Suppressor macrophage (primary cell): ENCODE data around the gene HRH2.
A peak's percentile ranks its signal among the peaks of the same experiment; 100 is the strongest.
"Not testable (repeated sequence)": the region's sequence is repeated elsewhere in the genome, so short reads cannot be mapped to it uniquely, and the experiment has no call there.

Source experiments
- DNase-seq, 4 experiments: peaks; one replicate each; pipeline ENCODE4 v3.0.0-alpha.2; 2020 to 2022

Gene HRH2

DNA sequence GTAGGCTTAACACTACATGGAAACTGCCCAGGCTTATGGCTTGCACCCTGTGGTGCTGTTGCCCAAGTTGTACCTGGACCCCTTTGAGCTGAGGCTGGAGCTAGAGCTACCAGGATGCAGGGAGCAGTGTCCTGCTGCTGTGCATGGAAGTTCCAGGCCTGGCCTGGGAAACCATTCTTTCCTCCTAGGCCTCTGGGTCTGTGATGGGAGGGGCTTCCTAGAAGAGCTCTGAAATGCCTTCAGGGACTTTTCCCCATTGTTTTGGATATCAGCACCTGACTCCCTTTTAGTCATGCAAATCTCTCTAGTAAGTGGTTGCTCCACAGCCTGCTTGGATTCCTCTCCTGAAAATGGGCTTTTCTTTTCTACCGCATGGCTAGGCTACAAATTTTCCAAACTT, 7.9 kb upstream of the HRH2 start:
- no peak for DNase-seq

DNA sequence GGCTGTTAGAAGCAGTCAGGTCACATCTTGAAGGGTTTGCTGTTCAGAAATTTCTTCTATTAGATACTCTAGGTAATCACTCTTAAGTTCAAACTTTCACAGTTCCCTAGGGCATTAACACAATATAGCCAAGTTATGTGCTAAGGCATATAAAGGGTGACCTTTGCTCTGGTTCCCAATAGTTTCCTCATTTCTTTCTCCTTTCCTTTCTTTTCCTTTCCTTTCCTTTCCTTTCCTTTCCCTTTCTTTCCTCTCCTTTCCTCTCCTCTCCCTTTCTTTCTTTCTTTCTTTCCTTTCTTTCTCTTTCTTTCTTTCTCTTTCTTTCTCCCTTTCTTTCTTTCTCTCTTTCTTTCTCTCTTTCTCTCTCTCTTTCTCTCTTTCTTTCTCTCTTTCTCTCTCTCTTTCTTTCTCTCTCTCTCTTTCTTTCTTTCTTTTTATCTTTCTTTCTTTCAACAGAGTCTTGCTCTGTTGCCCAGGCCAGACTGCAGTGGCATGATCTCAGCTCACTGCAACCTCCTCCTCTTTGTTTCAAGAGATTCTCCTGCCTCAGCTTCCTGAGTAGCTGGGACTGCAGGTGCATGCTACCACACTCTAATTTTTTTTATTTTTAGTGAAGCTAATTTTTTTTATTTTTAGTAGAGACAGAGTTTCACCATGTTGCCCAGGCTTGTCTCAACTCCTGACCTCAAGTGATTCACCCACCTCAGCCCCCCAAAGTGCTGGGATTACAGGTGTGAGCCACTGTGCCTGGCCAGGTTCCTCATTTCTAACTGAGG, 7.3 kb upstream of the HRH2 start:
- DNase-seq = not testable (repeated sequence)

DNA sequence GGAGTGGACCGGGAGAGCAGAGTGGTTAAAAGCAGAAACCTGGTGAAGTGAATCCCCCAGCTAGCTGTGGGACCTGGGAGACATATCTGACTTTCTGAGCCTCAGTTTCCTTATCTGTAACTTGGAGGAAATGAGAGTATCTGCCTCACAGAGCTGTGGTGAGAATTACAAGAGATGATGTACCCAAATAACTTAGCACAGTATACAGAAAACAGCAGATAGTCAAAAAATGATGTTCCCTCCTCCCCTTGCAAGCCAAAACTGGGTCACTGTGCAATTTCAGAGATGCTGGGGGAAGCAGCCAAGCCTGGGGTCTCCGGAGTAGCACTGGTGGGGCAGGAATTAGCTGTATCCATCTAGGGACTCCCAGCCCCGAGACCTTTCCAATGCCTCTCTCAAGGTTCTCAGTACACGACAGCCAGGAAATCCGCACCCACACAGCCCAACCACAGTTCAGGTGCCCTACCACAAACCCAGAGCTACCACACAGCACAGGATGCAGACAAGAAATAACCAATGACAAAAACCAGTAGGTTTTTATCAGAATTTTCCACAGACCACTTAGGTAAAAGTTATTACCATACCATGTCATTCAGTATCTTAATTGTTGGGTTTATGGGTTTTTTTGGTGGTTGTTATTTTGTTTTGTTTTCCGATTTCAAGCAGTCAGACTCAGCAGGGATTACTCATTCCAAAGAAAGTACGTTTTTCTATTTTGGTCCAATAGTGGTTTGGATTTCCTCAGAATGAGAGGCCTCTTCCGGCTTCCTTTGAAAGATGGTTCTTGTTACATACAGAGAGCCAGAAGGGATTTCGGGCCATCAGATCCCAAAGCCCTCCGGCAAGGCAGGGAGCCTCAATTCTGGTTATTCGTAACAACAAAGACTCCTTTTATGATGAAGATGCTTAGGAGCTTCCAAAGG, 4.9 kb upstream of the HRH2 start:
- peak; percentile 28 to 66 (median 48) for DNase-seq

DNA sequence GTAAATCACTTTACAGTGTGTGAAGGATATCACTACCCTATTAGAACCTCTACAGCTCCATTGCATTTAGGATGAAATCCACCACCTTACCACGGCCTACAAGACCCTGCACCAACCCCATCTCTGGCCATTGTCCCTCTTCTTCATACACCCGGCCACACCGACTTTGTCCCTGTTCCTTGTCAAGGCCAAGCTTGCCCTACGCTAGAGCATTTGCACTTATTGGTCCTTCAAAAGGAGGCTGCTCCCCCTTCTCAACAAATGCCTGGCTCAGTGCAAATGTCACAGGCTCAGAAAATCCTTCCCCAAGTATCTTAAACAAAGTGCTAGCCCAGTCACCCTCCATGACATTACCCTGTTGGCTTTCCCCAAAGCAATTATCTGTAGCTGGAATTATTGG, 4.1 kb upstream of the HRH2 start:
- DNase-seq = no peak

DNA sequence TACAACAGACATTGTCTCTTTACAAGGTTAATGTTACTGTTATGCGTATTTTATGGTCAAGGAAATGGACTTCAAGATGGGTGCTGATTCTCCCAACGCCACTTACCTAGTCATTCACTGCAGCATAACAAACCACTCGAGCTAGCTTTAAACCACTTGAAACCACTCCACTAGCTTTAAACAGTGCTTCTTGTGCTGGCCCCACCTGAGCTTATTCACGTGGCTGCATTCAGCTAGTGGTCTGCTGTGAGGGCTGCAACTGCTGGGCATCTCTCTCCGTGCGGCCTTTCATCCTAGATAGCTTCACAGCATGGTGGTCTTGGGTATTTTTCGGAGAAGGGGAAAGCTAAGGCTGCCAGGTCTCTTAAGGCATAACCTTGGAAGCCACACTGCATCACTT, 3.5 kb upstream of the HRH2 start:
- DNase-seq = no peak

DNA sequence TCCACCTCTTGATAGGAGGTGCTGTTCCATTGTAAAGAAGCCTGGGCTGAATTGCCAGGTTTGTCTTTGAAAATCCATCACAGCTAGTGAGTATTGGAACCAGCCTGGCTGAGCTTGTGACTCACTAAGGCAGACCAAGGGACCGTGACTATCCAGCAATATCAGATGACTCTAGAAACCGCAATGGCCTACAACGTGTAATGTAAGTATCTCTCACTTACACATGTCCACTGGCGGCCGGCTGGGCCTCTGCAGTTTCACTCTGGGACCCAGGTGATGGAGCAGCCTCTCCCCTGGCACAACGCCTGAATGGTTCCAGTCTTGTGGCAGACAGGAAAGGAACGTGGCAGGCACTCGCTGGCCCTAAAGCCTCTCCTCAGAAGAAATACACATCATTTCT, 3.1 kb upstream of the HRH2 start:
- DNase-seq = peak in 2 of 4 experiments; percentile 45

DNA sequence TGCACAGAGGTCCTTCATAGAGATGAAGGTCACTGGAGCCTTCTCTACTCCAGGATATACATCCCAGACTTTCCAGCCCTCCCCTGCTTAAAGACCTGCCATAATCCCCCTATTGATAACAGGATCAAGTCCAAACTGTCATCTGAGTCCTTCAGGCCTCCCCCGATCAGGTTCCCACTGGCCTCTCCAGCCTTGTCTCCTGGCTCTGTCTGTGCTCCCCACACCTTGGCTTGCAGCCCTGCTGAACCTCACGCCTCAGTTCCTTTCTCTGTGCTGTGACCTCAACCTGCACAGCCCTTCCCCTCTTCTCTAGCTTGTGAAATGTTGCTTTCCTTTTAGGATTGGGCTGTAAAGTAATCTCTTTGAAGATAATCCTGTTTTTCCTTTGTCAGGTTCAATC, 2.5 kb upstream of the HRH2 start:
- no peak for DNase-seq

DNA sequence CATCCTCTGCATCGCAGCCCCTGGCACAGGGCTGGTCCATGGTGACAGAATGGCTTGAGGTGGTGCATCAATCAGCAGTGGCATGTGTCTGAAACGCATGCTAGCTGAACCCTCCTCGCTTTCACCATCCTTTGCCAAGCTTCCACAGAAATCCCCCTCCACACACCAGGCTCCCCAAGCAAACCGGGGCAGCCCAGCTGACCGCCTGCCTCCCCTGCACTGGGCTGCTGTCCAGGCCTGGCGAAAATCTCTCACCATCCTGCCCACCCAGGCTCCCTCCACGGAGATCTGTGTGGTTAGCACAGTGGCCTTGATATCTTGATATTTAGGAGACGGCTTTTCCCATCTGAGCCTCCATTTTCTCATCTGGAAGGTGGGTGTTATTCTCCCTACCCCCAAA, 905 bp upstream of the HRH2 start:
- DNase-seq = no peak

DNA sequence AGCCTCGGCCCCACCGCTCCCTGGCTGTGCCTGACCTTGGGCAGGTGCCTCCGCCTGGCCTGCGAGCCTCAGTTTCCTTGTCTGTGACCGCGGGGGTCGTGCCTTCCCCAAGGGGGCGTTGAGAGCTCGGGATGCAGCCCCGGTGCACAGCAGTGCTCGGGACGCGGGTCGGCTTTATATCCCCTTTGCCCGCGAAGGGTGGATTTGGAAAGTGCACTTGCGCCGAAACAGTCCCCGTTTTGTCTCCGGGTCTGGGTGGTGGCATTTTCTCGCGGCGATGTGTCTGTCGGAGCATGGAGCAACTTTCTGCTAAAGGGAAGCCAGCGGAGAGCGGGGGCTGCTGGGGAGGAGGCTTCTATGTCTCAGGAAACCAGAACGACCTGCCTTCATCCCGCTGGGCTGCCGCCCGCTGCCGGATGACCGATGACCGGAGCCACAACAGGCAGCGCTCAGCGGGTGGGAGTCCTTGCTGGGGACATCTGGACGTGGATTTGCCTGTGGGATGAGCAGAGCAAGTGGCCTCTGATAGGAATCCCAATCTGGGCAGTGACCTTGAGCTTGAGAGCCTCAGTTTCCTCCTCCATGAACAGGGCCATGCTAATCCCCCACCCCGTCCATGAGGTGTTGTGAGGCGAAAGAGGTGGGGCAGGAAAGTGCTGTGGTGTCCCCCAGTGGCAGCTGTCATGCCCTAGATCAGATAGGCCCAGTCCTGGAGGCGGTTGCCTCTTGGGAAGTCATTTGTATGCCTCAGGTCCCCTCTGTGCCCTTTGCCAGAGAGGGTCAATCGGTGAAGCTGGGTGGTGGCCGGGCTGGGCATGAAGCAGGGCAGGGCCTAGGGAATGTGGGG, 651 bp downstream of the HRH2 start:
- peak; percentile 58 to 86 (median 77) for DNase-seq

DNA sequence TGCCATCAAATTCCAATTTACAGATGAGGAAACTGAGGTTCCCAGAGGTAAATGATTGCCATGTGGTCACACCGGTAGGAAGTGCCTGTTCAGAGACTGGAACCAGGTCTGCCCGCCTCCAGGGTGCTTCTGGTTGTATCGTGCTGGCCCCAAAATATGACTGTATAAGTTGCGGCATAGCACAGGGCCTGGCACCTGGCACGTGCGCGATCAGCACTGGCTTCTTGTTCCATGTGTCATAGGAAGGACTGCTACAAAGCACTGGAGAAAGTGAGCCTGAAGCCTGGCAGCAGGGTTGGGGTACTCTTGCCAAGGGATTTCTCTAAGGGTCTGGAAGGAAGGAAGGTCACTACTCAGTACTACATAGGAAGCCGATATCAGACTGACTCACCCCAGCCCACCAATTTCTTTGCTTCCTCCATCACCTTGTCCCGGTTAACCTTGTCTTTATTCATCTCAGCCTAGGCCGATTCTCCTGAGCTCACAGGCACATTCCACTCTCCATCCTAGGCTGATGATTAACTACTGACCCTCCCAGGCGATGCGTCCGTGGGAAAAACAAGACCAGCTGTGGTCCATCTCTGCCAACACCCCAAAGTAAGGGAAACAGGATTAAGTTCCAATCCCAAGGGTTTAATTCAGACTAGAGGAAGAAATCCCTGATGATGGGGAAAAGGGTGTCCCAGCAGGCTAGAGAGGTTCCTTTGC, 1.8 kb downstream of the HRH2 start:
- DNase-seq = no peak

DNA sequence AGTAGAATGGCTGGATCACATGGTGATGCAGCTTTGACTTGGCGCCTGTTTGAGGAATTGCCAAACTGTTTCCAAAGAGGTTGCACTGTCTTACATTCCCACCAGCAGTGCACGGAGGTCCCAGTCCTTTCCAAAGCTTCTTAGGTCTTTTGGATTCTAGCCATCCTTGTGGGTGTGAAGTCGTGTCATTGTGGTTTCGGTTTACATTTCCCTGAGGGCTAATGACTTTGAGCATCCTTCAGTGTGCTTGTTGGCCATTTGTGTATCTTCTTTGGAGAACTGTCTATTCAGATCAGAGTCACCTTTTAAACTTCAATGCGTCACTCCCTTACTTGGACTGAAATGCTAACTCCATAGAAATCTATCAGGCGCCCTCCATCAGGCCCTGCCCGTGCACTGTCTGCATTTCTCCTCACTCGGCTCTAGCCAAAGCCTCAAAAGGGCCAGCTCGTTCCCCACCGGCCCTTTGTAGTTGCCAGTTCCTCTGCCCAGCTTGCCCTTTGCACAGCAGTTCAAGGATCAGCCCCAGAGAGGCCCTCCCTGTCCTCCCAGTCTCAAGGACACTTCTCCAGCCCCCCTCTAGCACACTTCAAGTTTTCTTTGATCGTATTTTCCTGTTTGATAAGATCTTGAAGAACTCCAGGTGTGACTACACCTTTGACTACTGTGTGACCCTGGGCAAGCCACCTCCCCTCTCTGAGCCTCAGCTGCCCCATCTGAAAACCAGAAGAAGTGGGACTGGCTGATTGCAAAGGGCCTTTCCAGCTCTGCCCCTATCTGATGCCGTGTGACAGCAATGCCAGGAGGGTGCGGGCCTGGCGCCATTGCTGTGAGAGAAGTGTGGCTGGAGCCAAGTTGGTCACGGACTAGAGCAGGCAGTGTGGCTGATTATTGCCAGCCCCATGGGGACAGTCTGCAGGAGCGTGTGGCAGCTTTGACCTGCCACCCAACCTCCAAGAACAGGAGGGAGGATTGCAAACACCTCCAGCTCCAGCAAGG, 5.6 kb downstream of the HRH2 start:
- no peak for DNase-seq

DNA sequence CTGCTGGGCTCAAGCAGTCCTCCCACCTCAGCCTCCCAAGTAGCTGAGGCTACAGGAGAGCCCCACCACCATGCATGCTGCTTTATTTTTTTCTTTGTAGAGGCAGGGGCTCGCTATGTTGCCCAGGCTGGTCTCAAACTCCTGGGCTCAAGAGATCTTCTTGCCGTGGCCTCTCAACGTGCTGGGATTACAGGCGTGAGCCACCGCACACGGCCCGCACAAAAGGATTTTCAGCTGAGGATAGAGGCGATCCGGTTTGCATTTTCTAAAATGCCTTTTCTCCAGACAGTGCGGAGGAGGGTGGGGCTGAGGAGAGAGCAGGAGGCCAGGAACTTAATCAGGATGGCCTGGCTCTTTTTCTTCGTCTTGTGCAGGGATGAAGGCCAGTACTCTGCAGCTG, 6.9 kb downstream of the HRH2 start:
- no peak for DNase-seq

DNA sequence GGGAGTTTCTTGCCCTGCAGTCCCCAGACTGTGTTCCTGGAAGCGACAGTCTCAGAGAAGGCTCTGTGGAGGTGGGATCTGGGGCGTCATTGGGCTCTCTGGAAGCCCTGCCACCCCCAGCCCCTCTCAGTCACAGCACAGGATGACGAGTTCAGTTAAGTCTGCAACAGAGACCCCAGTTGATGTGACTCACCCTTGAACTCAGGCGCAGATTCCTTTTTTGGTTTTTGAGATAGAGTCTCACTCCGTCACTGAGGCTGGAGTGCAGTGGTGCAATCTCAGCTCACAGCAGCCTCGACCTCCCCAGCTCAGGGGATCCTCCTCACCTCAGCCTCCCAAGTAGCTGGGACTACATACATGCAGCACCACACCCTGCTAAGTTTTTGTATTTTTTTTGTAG, 8.3 kb downstream of the HRH2 start:
- no peak for DNase-seq

DNA sequence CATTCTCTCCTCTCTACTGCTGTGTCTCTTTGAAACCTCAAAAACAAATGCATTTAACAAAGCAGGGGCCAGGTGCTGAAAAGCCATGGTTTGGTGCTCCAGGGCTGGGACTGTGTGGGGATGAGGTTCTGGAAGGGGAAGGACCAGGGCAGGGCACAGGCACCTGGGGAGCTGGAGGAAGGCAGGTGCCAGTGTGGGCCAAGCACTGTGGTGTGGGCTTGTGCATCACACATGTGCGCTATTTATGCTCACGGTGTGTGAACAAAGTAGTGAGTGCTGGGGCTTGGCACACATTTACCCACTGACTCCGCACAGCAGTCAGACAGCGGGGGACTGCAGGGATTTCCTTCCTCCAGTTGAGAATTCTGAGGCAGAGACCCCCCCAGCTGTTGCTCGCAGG, 10.1 kb downstream of the HRH2 start:
- DNase-seq = no peak

DNA sequence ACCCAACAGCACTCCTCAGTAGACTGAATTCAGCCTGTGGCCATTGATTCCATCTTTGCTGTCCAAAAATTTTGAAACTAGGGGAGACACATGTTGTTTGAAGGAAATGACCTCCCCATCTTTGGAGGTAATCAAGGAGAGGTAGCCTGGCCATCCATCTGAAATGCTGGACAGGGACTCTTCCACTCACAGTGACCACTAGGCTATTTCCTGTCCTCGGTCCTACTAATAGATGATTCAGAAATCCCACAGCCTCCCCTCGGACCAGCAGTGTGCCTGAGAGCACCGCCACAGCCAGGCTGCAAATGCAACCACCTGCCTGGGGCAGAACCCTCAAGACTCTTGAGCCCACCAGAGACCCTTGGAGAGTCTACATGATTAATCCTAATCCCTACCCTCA, 12.5 kb downstream of the HRH2 start:
- no peak for DNase-seq

DNA sequence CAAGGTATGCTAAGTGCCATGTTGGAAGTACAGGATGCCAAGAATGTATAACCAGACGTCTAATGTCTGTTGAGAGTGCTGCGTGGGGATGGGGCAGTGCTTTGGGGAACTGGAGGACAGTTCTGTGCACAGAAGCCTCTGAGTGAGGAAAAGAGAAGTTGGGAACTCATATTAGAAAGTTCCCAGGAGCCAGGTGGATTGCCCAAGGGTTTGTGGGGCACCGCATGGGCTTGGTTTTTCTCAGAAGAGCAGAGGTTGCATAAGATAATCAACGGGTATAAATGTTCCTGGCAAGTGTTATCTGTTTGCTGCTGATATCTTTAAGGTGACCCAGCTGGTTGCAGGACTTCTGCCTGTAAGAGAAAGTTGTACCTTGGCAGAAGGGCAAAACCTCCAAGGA, 13.1 kb downstream of the HRH2 start:
- peak; percentile 51 to 77 (median 75) for DNase-seq

DNA sequence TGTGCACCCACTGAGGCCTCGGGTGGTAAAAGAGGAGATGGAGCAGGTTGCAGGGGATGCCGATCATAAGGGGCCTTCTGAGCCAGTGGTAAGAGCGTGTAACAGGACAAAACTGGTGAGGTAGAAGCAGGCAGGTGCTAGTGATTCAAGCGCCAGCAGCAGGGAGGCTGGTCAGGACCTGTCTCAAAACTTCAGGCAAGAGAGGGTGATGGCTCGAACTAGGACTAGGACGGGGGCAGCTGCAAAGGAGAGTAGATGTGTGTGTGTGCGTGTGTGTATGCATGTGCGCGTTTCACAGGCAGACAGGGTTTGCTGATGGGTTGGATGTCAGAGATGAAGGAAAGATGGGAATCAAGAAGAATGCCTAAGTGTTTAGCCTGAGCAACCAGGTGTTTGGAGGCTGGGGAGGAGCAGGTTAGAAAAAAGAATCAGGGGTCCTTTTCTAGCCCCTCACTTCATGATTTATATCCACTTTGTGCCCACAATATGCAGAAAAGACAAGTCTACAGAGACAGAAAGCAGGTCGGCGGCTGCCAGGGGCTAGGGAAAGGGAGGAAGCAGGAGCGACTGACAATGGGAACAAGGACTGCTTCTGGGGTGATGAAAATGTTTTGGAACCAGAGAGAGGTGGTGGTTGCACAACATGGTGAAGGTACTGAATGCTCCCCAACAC, 15.2 kb downstream of the HRH2 start:
- no peak for DNase-seq

DNA sequence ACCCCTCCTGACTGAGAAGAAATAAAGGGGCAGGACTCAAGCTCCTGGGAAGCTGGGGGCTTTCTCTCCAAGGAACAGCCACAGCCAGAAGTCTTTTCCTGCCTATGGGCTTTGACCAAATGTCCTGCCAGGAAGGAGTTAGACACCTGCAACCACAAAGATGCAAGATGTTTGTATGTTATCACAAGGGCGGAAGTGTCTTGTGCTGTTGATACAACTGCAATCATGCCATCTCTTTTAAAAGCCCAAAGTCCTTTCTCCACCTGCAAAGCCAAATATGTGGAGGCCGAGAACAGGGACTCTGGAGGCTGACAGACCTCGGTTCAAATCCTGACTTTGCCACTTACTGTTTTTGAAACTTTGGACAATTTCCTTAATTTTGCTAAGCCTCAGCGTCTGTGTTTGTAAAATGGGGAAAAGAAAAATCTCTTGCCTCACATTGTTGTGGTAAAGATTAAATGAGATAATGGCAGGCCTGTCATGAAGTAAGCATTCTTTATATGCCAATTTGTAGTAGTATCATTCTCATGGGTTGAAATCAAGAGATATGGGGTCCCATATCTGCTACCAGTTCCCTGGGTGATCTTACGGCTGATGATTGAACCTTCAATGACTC, 17.0 kb downstream of the HRH2 start:
- peak in 3 of 4 experiments; percentile 14 to 54 (median 44) for DNase-seq

DNA sequence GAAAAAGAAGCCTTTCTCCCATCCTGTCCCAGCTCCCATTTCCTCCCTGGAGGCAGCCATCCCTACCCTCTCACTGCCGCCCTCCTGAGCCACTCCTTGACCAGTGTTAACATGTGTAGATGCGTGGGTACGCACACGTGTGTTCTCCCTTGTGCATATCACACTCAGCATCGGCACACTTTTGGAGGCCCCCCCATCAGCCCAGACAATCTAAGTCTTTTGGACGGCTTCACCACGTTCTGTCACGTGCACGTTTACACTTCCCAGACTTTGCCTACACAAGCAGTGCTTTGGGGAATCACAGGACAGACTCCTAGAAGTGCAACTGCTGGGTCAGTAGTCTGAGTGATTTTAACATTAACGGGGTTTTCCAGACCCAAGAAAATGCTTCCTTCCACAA, 18.0 kb downstream of the HRH2 start:
- DNase-seq = no peak

DNA sequence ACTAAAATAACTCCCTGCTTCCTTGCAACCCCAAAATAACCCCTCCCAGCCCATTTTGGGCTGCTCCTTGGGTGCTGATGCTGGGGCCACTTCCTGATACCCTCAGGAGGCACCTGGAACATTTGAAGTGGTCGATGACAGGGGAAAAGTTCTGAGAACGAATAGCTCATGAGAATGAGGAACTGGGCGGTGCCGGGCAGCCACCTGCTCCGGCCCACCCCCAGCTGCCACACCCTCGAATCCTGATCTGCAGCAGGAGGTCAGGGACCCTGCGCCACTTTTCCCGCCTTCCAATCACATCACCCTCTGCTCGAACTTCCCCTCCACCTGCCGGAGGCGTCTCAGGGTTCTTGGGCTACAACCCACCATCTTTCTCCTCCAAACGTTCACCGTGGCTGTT, 19.7 kb downstream of the HRH2 start:
- DNase-seq = no peak
